Stimulated activated CD8-positive, alpha-beta memory T cell treated with anti-CD3 and anti-CD28 coated beads, Interleukin-7, amount 100 ng/mL, for 1 hour (primary cell): ENCODE data around the gene ACOXL.
"Not testable (repeated sequence)": the region's sequence is repeated elsewhere in the genome, so short reads cannot be mapped to it uniquely, and the experiment has no call there.

Source experiments
- DNase-seq, 2 donors: peaks; one replicate each; pipeline ENCODE4 v3.0.0-alpha.2; 2020; ENCODE audit warnings: low read depth in 2 of 2

The ACOXL gene

DNA sequence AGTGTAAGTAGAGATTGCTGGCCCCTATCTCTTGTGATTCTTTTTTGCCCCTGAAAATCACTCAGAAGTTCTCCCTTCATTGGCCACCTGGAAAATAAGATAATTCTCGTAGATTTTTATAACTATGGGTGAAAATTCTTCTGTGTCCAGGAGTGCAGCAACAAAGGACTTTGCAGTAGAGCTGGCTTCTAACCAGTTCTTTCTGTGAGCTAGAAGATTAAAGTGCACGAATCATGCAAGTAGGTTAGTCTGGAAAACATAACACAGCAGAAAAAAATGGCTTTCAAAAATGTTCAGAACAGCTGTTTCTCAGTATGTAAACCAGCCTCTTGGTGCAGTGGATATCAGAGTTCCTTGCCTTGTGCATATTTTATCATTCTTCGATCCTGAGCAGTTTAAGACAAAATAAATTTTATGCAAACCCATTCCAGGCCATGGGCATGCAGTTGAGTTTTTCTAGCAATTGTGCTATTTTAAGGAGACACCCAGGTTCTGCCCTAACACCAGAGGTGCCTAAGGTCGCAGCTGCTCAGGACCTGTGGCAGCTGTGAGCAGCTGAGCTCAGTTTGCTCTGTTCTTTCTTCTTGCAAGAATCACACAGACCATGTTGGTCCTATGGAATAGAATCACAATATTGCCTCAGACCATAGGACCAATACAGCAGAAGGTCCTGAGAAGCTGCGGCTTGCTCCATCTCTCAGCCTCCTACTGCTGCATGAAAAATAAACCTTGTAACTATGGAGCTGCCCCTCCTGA is 307.4 kb downstream of the ACOXL start:
- DNase-seq = no peak

DNA sequence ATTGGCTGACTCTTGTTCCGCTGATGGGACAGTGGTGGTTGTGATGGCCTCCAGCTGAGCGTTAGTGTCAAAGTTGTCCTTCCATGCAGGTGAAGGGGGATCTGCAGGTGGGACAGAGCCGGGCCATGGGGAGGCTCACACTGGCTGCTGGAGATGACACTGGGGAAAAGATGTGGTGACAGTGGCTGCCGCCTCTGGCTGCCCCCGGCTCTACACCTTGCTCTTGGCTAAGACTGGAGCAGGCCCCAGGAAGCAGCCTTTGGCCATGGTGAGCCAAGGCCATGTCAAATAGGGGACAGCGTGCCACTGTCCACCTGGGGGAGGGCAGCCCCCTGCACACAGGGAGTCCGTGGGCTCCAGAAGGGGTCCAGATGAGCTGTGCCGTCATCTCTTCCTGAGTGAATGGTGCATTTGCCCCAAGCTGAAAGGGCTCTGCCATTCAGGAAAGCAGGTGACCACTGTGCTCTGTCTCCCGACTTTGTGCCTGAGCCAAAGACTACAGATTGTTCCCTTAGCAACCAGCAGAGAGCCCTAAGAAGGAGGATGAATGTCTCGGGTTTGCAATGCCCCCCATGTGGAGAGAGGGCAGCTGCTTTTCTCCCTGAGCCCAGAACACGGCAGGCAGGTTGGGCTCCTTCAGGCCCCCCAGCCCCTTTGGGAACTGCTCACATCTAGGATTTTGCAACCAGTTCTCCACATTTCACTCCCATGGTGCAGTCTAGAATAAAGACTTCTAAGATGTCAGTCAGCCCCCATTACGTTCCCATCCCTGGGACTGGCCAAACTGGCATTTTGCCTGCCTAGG is 309.2 kb downstream of the ACOXL start:
- DNase-seq = no peak

DNA sequence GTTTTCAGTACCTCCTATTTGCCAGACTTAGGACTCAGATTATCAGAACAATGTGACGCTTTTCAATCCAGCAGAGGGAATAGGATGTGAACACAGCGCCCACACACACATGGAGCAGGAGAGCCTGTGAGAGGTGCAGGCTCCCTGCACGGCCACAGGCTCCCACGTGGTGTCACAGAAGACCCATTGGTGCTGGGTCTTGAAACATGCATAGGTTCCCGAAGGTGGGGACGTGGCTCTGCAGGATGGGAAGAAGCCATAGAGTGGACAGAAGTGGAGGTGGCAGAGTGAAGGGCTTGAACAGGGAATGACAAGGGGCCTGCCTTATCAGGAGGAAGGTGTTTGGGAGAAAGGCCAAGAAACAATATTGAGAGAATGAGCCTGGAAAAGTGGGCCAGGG is 309.9 kb downstream of the ACOXL start:
- DNase-seq = no peak

DNA sequence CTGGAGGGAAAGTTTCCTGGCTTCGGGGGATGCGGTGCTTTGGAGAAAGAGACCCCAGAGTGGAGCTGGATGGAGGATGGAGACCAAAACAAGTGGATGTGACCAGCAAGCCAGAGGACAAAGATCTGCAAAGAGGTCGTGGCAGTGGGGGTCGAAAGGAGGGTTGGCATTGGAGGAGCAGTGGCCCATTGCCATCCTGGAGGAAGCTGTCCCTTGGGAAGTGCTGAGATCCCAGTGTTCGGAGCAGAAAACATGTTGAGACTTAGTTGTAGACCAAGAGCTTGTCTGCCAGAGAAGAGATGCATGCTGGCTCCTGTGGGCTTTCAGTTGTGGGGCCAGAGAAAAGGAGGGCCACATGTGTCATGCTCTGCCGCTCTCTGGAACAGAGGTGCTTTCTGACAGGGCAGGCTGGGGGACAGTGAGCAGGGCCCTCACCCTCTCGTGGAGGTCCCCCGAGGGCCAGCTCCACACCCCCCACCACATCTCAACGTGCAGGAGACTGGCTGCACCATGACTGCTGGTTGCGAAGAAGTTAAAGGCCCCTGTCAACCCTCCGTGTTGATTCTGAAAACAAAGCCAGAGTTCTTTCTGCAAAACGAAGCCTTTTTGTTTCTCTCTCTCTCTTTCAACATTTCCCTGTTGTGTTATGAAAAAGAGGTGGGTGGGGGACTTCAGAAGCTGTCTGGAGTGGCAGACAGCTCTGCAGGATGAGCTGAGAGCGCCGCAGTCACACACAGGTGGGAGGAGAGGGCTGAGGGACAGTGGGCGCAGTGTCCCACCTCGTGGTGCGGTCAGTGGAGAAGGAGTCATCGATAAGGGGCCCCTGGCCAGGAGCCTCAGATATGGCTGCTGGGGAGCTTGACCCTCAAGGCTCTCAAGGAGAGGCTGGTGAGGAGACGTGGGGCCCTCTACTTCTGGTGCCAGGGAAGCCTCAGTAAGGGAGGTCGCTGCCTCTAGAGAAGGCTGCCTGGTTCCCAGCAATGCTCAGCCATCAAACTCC is 310.7 kb downstream of the ACOXL start:
- no peak for DNase-seq

DNA sequence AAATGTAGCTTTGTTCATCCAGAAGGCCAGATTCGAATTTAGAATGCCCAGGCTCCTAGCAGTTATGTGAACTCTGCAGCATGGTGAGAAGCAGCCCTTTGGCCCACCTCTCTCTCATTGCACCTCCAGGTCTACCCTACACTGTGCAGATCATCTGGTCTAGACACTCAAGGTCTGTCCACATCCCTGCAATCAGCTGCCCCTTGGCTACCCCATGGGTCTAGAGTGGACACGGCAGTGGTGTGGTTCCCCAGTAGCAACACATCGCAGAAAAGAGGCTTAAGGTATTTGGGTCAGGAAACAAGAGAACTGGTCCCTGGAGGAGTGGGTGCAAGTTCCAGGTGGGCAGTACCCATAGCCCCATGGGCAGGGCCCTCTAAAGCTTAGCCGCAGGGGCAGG is 311.7 kb downstream of the ACOXL start:
- no peak for DNase-seq

DNA sequence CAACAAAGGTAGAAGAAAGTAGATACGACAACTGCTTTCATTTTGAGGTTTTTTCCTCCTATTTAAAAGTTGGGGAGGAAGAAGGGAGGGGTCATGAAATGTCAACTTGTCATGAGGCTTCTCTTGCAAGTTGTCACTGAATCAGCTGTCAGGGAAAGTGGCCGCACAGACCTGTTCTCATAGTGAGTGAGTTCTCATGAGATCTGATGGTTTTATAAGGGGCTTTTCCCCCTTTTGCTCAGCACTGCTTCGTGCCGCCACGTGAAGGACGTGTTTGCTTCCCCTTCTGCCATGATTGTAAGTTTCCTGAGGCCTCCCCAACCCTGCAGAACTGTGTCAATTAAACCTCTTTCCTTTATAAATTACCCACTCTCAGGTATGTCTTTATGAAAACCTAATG is 312.9 kb downstream of the ACOXL start:
- not testable (repeated sequence) for DNase-seq

DNA sequence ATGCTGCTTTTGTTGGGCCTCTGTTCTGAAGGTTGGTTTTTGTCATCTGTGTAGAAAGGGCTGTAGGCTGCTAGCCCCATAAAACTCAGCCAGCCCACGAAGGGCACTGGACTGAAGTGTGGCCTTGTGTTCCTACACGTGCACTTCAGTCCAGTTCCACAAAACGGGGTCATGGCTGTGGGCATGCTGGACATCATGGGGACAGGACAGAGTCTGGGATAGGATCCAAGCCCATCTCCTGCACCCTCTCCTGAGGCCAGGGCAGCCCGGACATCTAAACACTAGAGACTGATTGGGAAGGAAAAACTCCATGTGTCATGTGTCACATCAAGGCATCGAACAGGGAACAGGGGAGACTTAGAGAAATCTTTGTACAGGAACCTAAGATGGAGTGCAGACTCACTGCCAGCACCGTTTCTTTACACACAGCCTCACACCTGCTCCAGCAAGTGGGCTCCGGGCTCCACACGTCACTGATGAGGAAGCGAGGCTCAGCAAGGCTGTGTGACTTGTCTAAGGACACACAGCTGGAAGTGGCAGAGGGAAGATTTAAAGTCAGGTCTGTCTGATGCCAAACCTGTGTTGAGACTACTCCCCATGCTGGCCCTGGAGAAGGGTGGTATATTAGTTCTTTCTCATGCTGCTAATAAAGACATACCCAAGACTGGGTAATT is 313.5 kb downstream of the ACOXL start:
- DNase-seq = no peak

DNA sequence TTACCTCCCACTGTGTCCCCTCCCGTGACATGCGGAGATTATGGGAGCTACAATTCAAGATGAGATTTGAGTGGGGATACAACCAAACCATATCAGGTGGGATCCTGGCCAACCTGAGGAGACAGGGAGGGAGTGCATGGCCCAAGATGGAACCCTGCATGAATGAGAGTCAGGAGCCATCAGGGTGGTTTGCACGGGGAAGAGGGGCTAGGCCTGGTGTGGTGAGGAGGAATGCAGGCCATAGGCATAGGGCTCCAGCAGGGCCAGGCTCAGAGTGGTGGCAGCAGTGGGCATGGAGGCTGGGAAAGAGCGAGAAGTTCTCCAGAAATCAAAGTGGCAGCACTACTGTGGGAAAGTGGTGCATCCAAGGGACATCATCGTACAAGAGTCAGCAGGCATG is 314.3 kb downstream of the ACOXL start:
- no peak for DNase-seq

DNA sequence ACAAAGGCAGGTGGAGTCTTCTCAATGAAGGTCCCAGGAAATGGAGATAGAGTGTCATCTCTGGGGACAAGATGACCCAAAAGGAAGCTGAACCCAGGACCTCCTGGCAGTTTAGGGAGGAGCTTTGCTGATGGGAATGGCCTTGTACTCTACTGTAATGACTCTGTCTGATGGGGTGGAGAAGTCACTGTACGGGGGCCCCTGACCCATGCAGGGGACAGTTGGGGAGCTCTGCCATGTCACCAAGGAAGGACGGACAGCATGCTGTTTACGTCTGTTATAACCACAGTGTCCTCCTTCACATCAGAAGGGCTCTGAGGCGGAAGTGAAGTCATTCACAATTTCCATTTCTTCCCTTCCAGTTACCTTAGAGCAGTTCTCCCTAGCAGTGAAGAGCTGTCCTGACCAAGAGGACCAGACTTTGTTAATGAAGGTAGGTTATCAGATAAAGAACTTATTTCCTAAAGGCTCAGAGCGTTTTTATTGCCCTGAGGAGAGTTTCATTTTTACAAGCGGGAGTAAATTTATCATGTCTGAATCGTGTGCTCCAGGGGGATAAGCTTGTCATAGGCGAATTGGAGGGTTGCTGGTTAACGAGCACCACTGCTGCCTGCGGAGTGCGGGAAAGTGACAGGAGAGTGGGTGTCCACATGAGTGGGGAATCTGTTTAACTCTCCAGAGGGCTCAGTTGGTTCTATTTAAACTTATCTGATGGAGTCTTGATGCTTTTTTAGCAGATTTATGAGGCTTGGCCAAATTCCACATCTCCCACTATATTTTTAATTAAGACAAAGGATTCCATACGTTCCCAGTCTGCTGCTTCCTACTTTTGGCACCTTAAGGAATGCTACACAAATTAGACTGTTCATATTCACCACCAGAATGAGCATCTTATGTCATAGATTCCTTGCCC is 316.7 kb downstream of the ACOXL start:
- no peak for DNase-seq

DNA sequence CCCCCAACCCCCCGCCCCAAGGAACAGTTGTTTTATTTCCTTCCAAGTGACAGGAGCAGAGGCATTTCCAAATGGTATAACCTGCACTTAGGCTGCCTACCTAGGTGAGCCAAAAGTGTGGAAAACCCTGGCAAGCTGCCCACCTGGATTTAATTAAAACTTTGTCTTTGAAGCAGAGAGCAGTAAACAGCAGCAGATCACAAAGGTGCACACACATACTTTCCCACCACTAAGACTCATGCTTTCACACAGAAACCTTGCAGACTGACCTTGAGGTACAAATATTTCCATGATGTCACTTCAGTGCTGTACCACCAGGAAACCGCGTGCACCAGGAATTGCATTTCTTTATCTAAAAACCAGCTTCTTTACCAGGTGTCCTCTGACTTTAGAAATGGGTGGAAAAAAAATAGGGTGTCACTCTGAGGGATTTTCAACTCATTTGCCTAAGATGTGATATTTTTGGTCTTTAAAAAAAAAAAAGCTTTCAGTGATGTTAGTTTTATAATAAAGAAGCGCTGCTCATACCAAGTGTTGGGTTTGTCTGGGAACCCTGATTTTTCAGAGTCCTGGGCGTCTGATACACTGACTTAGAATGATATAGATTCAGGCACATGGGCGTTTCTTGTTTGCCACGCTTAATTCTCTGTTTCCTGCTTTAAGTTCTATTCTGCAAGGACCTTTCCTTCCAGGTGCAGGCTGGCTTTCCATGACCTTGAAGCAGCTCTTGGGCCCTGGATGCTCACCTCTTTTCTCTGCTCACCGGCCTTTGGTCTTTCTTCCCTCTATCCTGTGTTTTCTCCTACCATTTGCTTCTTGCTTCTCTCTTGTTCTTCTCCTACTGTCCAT is 317.6 kb downstream of the ACOXL start:
- no peak for DNase-seq

DNA sequence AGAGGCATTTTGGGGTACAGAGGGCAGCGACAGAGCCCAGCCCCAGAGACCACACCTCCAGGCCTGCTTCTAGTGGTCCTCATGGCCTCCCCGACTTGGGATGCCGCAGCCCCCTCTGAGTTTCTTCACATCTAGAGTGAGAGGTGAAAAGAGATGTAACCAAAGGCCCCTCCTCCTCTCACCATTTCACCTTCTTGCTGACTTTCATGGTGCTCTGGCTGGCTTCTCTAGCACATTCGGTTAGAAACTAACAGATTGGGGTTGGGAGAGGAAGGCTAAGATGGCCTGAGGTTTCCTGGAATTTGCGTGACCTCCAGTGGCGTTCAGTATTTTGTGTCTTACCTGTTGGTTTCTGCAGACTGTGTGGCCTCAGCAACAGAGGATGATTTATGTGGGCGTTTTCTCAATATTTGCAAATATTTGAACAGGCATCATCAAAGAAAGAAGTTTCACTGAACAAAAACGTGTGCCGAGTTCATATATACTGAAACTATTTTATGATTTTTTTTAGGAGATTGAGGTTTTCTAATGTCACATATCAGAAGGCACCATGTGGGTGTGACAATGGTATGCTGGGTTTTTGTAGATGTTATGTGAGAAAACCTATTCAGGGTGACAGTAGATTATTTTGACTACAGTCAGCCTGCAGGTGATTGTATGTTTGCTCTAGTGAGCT is 318.5 kb downstream of the ACOXL start:
- no peak for DNase-seq

DNA sequence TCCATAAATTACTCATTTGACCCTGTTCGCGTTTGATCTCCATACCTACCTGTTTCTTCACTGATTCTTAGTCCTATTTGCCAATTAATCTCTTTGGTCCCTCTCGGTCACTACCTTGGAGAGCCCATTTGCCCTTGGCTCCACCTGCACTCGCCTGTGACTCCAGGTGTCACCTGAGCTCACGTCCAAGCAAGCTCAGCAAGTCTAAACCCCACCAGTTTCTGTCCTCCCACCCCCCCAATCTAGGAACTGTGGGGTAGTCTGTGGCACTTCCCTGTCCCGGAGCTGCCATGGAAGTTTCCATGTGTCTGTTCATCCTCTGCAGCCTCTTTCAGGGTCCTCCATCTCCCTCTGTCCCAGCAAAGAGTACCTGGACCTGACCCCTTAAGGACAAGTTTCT is 320.2 kb downstream of the ACOXL start:
- DNase-seq = no peak

DNA sequence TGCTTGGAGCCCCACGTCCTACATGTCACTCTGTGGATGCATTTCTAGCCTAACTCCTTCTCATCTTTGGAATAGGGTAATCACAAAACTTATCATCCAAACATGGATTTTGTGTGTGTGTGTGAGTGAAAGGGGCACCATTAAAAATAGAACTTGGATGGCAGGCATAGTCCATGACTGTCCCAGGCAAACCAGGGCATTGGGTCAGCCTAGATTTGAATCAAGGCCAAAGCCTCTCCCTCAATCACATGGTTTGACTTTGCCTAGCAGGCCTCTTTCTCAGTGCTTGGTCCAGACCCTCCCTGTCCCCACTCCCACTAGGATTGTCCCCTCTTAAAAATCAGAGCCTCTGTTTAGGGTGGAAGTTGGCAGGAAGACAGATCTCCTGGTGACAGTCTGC is 320.9 kb downstream of the ACOXL start:
- DNase-seq = no peak

DNA sequence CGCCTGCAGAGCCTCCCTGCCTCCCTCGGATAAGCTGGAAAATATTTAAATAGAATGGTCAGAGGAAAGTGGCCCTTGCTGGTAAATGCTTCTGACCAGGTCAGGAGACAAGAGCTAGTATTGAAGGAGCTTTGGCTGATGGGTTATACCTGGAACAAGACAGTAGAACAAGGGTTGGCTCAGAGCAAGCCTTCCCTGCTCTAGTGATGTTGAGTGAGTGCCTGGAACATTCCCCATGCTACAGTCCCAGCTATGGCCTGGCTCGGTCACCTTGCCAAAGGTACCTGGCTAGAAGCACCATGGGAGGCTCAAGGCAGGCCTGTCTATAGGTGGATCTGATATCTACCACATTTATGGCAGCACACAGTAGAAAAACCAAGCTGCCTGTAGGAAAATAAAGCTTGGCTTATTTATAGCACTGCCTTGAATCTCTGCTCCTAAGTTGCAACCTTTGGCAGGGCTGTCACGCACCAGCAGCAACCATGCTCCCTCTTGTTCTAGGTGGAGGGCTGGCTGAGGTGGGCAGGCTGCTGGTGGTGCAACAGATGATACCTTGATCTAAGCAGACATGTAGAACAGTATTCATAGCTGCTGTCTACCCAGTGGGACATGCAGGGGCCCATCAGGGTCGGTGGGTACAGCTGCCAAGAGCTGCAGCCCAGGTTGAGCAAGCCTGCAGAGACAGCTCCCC is 321.6 kb downstream of the ACOXL start:
- DNase-seq = no peak

DNA sequence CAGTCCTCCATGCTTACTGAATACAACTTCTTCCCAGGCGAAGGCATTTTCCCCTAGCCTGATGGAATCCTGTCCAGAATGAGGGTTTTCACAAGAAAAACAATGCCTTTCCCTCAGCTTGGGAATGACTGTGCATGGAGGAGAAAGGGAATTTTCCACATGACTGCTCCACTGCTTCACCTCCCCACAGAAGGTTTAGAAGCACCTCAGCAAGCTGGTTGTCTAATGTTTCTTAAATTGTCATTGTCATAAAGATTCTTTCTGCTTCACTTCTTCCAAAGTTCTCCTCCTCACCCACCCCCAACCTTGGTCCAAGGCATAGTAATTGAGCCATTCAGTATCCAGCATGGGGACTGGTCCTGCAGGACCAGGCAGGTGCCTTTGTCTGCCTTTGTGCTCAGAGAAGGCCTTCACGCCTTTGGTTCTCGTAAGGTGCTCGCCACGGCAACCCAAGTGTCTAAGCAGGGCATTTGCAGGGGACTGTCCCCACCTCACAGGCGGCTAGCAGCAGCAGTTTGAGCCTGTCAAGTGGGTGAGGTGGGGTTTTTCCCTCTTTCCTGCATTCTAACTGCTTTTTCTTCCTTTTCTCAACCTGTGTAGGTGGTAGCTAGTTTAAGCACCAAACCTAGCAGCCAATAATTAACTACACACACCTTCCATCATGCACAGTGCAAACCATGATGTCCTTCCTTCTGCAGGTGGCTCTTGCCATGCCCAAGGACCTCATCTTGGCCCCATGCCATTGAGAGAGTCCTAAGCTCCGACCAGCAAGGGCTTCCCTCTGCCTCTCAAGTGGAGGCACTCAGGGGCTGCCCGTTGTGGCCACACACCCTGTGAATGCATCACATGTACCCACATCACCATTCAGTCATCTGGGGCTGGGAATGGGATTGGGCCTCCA is 322.7 kb downstream of the ACOXL start:
- no peak for DNase-seq

DNA sequence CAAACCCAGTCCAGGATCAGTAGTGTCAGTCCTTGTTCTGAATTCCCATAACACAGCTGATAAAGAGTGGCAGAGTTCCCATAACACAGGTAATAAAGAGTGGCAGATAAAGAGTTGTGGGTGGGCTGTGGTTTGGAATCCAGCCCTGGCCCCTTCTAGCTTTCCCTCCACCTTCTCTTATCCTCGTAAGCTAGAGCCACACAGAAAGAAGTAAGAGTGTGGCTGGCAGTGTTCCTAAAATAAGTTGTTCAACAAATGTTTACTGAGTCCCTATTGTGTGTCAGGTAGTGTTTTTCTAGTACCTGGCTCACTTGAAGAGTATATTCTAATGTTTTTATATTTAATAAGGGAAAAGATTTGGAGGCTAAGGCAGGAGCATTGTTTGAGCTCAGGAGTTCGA is 323.4 kb downstream of the ACOXL start:
- DNase-seq = no peak

DNA sequence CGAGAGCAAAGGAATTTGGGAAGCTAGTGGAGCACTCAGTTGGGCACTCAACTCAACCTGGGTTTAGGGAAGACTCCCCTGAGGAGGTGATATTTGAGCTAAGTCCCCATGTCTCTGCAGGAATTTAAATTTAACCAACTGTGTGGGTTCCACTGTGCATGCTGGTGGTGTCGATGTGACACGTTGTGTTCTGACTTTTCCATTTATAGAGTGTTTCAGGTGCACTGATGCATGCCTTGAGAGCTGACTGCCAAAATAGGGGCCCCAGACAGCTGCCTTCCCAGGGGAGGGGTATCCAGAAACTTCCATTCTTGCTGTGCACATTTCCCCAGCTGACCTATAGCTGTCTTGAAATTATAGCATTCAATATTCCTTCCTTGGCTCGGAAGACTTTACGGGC is 324.7 kb downstream of the ACOXL start:
- no peak for DNase-seq
